Thoracic aorta (tissue), 2 donors: Measurements from ENCODE around the gene FOLR1. TPM values are rescaled to one million over a fixed set of nuclear protein-coding genes. Genes with fewer than 3 reads are reported as not detected.

Source experiments
- ATAC-seq: fragments of 150-250 bp; one replicate; pipeline ENCODE4 v1.8.0; 2017; ENCODE audit warnings: low read depth; ENCODE audit not compliant: insufficient number of reproducible peaks, low FRiP score
- DNase-seq: peaks from one replicate; pipeline ENCODE4 v3.0.0-alpha.2; 2020; ENCODE audit warnings: low spot score
- H3K27ac ChIP-seq, 2 donors: fragments of 200-600 bp; sonication (generic); 1 replicate in 1 of 2; 2 replicates in 1 of 2; pipeline ENCODE4 v1.5.1; 2016; ENCODE audit warnings: mild to moderate bottlenecking in 2 of 2, moderate library complexity in 2 of 2
- H3K27me3 ChIP-seq: fragments of 200-600 bp; sonication (generic); replicated peaks from 2 replicates; pipeline ENCODE4 v1.6.0; 2016; ENCODE audit warnings: mild to moderate bottlenecking; ENCODE audit not compliant: insufficient read depth
- H3K36me3 ChIP-seq: fragments of 200-600 bp; sonication (generic); one replicate; pipeline ENCODE4 v1.5.1; 2016
- H3K4me1 ChIP-seq, 2 donors: fragments of 200-600 bp; sonication (generic); 1 replicate in 1 of 2; 2 replicates in 1 of 2; pipeline versions ENCODE4 v1.5.1 to v1.6.0; 2016; ENCODE audit warnings: low read depth in 2 of 2, mild to moderate bottlenecking in 1 of 2; ENCODE audit not compliant: control insufficient read depth in 1 of 2
- H3K4me3 ChIP-seq: fragments of 200-600 bp; sonication (generic); 2 replicates; pipeline ENCODE4 v1.5.1; 2016; ENCODE audit warnings: mild to moderate bottlenecking
- H3K9me3 ChIP-seq: fragments of 200-600 bp; sonication (generic); 2 replicates; pipeline ENCODE4 v1.5.1; 2016
- total RNA-seq, 2 donors: library from RNA; depleted of rRNA; stranded (reverse); fragments of >200 nt; gene quantifications; one replicate each; pipeline versions ENCODE4 v1.1.0 to v1.2.3, GENCODE V29; 2016
- TF ChIP-seq, protein P1 (sequence below): fragments of 200-600 bp; sonication (generic); IDR thresholded peaks from one replicate; pipeline ENCODE4 v1.5.1; 2019; ENCODE audit warnings: antibody characterized with exemption

The FOLR1 gene
- total RNA-seq, 2 donors from 2014 or later, result not detected

DNA sequence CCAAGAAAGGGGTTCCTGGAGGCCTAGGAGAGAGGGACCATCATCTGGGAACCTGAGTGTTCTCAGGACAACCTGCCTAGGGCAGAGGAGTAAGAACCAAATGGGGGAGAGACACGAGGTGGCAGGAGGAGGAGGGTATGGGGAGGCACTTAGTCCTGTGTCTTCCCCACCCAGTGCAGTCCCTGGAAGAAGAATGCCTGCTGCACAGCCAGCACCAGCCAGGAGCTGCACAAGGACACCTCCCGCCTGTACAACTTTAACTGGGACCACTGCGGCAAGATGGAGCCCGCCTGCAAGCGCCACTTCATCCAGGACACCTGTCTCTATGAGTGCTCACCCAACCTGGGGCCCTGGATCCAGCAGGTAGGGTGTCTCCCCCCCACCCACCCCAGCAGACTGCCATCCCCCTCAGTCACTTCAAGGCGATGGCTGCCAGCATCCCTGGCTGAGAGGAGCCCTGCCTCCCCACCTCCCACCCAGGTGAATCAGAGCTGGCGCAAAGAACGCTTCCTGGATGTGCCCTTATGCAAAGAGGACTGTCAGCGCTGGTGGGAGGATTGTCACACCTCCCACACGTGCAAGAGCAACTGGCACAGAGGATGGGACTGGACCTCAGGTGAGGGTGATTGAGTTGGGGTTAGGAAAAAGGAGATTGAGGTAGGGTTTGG lies 28.9 kb downstream of the FOLR1 start:
- DNase-seq, result no peak
- Histone ChIP-seq H3K27ac (no peak overlapping the region), H3K27me3 (no peaks in the 10 kb centered on the region), H3K4me1 (peaks cover 2 to 20% of the 10 kb centered on the region in 2 donors), H3K4me3 (no peak overlapping the region), H3K36me3 (no peaks in the 10 kb centered on the region), H3K9me3 (no peaks in the 10 kb centered on the region)
- TF ChIP-seq, protein P1, sequence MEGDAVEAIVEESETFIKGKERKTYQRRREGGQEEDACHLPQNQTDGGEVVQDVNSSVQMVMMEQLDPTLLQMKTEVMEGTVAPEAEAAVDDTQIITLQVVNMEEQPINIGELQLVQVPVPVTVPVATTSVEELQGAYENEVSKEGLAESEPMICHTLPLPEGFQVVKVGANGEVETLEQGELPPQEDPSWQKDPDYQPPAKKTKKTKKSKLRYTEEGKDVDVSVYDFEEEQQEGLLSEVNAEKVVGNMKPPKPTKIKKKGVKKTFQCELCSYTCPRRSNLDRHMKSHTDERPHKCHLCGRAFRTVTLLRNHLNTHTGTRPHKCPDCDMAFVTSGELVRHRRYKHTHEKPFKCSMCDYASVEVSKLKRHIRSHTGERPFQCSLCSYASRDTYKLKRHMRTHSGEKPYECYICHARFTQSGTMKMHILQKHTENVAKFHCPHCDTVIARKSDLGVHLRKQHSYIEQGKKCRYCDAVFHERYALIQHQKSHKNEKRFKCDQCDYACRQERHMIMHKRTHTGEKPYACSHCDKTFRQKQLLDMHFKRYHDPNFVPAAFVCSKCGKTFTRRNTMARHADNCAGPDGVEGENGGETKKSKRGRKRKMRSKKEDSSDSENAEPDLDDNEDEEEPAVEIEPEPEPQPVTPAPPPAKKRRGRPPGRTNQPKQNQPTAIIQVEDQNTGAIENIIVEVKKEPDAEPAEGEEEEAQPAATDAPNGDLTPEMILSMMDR, result no peak
- ATAC-seq, result no peak

DNA sequence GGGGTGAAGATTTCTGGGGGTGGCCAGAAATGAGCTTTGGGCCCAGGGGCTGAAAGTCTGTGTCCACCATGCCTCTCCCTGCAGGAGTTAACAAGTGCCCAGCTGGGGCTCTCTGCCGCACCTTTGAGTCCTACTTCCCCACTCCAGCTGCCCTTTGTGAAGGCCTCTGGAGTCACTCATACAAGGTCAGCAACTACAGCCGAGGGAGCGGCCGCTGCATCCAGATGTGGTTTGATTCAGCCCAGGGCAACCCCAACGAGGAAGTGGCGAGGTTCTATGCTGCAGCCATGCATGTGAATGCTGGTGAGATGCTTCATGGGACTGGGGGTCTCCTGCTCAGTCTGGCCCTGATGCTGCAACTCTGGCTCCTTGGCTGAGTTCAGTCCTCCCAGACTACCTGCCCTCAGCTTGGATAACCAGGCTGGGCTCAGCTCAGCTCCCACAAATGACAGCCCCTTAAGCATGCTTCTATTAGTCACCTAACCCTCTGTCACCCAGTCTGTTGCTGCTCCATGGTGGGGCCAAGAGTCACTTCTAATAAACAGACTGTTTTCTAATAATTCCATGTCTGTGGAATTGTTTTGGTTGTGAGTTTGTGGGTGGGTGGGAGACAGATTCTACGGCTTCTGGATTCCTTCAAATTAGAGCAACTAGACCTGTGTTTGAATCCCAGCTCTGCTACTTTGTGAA lies 29.6 kb downstream of the FOLR1 start:
- DNase-seq (no peak), ATAC-seq (no peak)

DNA sequence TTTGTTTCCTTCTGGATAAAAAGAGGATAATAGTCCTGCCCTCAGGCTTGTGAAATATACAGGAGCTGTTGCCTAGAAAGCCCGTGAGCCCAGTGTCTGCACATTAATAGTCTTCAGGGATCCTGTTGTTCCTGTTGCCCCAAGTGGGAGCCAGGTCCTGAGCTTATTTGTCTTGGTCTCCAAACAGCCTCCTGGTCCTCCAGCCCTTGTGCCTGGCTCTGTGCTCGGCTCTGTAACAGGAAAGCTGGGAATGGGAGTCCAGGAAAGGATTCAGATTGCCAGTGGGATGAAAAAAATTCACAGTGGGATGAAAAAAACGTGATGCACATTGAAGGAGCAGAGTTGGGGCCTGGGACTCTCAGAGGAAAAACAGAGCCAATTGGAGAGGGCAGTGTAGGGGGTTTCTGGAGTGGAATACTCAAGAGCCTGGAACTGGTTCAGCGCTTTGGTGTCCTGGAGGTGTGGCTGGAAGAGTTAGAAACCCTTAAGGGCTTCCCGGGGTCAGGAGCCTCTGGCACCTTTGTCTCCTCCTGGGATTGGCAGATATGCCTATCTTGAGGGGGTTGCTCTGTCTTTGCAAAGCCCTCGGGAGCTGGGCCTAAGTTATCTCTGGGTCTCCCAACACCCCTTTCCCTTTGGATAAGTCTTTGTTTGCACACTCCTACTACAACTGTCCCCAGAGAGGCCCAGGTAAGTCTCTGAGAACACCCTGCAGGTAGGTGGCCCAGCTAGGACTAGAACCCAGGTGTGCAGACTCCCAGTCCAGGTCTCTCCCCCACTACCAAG lies 30.4 kb downstream of the FOLR1 start:
- H3K4me1 ChIP-seq, result peaks cover 3 to 33% of the 10 kb centered on the region in 2 donors
- peak overlapping the region; percentile 99 for H3K4me3 ChIP-seq
- TF ChIP-seq, protein P1, result no peak
- H3K36me3 ChIP-seq, result no peaks in the 10 kb centered on the region
- DNase-seq, result no peak
- no peaks in the 10 kb centered on the region for H3K27me3 ChIP-seq
- H3K9me3 ChIP-seq, result no peaks in the 10 kb centered on the region
- H3K27ac ChIP-seq, result peak overlapping the region; percentile 83 to 92
- no peak for ATAC-seq

More for the DNA sequence above, 29.6 kb downstream of the FOLR1 start:
- no peaks in the 10 kb centered on the region for H3K9me3 ChIP-seq
- no peak overlapping the region for H3K27ac ChIP-seq
- no peaks in the 10 kb centered on the region for H3K36me3 ChIP-seq
- peaks cover 3 to 25% of the 10 kb centered on the region in 2 donors for H3K4me1 ChIP-seq
- H3K4me3 ChIP-seq, result no peak overlapping the region
- TF ChIP-seq, protein P1, result no peak
- no peaks in the 10 kb centered on the region for H3K27me3 ChIP-seq

DNA sequence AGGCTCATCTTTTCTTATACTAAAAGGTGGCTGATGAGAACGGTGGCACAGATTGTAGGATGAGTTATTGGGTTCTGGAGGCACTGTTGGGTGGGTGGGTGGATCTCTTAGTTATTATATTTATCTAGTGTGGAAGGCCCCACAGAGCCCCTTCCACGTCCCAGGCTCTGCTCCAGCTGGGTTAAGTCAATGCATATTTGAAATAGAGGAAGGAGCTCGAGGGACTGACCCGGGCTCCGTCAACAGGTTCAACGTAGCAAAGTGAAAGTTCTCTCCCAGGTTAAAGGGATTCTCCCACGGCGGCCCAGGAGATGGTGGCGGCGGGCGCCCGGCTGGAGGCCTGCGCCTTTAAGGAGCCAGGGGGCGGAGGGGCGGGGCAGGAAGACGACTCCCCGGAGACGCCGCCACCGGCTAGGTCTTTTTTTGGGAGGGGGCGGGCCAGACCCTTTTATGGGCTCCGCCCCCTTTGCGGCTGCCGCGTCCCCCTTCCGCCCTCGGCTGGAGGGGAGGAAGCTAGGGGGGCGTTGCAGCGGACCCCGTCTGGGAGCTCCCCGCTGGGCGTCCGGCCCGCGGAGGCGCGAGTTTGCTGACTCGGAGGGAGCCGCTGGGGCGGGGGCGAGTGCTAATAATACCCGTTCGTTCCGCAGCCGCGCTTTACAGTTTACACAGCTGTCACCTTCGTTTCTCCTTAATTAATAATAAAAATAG lies 31.1 kb downstream of the FOLR1 start:
- Histone ChIP-seq H3K27ac (peak overlapping the region; percentile 83 to 92), H3K4me1 (peaks cover 3 to 39% of the 10 kb centered on the region in 2 donors), H3K4me3 (peak overlapping the region; percentile 99), H3K9me3 (no peaks in the 10 kb centered on the region), H3K36me3 (peaks cover under 1% of the 10 kb centered on the region), H3K27me3 (no peaks in the 10 kb centered on the region)
- TF ChIP-seq, protein P1, result peak; percentile 14
- DNase-seq (peak; percentile 87), ATAC-seq (peak; percentile 77)
